ENCODE measurements around the gene CLIC1. TPM values are rescaled to one million over a fixed set of nuclear protein-coding genes. Genes with fewer than 3 reads are reported as not detected.

The CLIC1 gene
- total RNA-seq: 100 to 1,000 TPM; 502 to 513 TPM
- long read RNA-seq, transcript CLIC1-210 (7 exons, 1,098 nt): minor isoform, 6 of 516 reads
- long read RNA-seq, transcript CLIC1-208 (6 exons, 1,254 nt): major isoform, 465 of 516 reads
- long read RNA-seq, partial matches to known transcripts: 35 of 516 reads
- long read RNA-seq, other reads (novel, unspliced or antisense): 9 of 516 reads

DNA sequence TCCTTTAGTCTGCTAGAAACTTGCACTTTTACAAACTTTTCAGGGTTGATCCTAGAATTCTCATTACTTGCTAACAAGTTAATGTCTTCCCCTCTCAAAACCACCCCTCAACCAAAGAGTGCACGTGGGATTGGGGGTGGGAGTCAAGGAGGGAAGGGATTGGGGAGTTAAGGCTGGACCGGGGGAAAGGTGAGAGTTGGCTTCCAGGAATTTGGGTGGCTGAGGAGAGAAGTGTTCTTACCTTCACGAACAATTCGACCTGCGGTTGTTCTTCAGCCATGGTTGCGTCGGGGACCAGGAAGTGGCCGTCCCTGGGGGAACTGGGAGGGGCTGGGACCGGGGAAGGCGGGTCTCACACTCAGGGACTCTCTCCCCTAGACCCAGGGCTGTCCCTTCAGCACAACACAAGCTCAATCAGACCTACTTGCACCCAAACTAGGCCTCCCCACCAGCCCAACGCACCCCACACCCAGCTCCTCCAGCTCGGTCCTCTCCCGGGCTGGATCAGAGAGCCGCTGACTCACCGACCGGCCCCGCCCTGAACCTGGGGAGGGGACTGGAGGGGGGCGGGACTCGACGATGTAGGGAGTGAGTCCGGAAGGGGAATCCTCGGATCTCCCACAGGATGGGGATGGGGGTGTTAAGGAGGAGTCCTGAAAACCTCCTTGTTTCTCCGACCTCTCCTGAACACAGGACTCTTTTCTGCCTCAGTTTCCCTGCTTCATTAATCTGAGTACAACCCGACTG, at the start of gene CLIC1:
CLIC1 (minus strand) TSS at position 510 of the 747 bp plus-strand sequence; CDS start at position 280, 230 bp downstream.
- DNase-seq: peak; percentile 89 to 93
- peak; percentile 44 for ATAC-seq
- intact Hi-C loops (cut with DNase I, micrococcal nuclease): loop anchor here in 1 of 2 donors (5.0 kb wide), 1 partner anchor 96 kb away; no protein-coding TSS in a partner anchor

DNA sequence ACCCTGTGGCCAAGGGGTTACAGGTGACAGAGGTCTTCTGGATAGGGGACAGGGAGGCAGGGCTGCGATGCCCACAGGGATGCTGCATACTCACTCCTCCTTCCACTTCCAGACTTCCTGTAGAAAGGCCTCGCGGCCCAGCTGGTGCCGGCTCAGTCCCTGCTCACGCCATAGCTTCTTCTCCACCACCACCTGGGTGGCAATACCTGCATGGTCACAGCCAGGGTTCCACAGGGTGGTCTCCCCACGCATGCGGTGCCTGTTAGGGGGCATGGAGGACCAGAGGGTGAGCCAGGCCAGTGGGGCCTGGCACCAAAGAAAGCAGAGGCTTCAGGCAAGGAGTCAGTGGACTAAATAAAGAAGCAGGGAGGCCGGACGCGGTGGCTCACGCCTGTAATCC, 49.1 kb upstream of the CLIC1 start:
- DNase-seq: no peak
- no peak for ATAC-seq
- intact Hi-C loops (cut with DNase I, micrococcal nuclease): no loop called here

DNA sequence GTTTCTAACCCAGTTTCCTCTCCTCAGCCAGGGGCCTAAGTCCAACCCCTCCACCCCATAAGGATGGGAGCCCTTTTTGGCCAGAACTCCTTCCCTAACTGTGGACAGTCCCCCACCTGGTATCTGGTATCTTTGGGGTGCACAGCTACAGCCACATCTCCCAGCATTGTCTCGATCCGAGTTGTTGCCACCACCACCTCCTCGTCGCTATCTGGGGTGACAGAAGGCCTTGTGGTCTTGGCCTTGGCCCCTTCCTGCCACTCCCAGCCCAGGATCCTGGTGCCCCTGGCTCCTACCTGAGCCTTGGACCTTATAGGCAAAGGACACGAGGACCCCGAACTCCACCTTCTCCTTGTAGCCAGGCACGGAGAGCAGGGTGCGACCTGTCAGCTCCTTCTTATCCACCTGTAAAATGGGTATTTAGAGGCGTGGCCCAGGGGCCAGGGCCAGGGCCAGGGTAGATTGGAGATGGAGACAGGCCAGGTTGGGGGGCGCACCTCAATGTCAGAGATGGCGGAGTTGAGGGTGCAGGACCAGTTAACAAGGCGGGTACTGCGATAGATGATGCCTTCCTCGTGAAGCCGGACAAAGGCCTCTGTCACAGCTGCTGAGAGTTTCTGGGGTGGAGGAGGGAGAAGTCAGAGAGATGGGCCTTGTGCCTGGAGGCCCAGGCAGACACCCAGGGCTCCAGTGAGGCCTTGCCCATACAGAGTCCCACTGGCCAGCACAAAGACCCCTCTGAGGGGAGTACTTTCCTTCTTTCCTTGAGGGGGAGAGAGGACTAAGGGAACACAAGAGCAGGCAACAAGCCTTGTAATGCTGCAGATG, 48.0 kb upstream of the CLIC1 start:
- ATAC-seq: no peak
- intact Hi-C loops (cut with DNase I, micrococcal nuclease): no loop called here
- no peak for DNase-seq

DNA sequence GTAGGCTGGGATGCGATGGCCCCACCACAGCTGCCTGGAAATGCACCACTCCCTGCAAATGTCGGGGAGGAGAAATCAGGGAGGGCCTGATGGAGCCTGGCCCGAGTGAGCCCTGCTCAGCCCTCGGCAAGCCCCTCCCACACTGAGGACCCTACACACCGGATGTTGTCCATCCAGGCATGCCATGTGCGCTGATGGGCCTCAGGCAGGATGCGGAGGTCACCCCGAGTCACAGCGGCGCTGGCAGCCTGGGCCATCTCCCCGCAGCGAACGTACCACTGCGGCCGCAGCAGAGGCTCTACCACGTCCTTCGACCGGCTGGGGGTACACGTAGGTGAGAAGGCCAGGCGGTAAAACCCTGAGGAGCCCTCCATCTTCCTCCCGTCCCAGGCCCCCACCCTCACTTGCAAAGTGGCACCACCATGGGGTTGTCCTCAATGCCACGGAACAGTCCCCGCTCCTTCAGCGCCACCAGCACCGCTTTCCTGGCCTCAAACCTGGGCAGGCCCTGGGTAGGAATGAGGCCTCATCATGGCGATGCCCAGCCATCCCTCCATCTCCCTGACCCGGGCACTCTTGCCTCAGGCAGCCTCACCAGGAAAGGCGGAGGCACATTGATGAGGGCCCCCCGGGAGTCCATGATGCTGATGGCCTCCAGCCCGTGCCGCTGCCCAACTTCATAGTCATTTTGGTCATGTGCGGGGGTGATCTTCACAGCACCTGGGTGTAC, 46.0 kb upstream of the CLIC1 start:
- intact Hi-C loops (cut with DNase I, micrococcal nuclease): no loop called here
- ATAC-seq: no peak

DNA sequence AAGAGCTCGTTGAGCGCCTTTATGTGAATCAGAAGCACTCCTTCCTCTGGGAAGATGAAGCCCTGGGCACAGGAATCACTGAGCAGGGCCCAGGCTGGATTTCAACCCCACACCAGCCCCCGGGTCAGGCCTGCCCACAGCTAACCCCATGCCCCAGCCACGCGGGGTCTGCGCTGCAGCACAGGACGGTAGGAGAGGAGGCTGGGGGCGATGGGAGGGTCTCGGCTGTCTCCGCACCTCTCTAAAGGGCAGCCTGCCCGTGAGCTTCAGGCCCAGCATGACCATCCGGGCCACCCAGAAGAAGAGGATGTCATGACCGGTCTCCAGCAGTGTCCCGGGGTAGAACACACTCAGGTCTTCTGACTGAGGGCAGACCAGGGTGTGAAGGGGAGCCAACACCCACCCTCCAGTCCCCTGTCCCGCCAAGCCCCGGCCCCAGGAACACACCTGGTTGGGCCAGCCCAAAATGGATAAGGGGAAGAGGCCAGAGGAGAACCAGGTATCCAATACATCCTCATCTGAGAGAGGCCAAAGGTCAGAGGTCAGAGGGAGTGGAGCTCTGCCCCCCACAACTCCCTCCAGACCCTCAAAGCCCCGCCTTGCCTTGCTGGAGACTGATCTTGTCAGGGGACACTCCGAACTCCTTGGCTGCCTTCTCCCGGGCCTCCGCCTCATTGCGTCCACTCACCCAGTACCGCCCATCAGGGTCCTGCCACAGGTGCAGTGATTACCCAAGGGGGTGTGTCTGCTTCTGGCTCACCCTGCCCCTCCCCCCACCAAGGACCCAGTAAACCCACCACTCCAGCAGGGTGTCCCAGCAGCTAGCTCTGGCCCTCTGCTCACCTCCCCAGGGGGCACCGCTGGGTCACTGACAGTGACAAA, 45.2 kb upstream of the CLIC1 start:
- intact Hi-C loops (cut with DNase I, micrococcal nuclease): no loop called here
- no peak for DNase-seq
- ATAC-seq: no peak

More for the DNA sequence above, 46.0 kb upstream of the CLIC1 start:
- DNase-seq: no peak

DNA sequence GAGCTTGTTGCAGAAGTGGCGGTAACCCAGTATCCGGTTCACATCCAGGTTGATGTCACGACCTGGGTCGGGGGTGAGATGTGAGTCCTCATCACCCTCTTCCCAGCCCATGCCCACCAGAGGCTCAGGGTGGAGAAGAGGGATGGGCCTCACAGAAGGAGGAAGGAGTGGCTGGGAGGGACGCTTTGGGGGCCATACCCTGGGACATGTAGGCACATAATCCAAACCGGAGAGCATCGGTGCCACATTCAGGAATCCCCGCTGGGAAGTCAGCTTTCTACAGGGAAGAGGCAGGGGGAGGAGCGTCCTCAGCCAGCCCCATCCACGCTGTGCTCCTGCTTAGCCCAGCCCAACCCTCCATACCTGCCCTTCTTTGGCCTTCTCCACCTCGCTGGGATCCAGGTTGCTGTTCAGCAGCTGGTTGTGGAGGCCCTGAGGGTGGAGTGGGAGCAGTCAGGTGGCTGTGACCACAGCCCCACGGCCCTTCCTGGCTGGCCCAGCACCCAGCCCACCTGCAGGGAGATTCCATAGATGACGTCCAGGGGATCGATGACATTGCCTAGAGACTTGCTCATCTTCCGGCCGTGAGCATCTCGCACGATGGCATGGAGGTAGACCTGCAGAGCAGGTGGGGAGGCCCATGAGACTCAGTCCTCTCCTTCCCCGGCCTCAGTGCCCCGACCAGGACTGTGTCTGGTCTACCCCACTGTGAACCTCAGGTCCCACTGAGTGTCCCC, 44.3 kb upstream of the CLIC1 start:
- intact Hi-C loops (cut with DNase I, micrococcal nuclease): no loop called here
- ATAC-seq: no peak
- DNase-seq: no peak

DNA sequence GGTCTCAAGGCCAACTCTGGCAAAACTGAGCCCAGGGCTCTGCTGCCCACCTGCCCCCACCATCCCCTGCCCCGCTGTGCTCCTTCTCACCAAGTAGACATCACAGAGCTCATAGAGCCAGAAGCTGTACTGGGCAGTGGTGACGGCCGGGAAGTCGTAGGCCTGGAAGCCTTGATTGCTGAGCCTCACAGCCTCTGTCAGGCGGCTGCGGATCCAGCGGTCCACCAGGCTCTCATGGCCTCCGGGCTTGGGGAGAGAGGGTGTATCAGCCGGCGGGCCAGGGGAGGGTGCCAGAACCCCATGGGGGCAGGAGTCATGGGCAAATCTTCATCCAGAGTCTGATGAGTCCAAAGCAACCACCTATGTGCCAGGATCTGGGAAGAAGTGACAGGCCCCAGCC, 43.6 kb upstream of the CLIC1 start:
- DNase-seq (no peak), ATAC-seq (no peak)
- intact Hi-C loops (cut with DNase I, micrococcal nuclease): no loop called here

DNA sequence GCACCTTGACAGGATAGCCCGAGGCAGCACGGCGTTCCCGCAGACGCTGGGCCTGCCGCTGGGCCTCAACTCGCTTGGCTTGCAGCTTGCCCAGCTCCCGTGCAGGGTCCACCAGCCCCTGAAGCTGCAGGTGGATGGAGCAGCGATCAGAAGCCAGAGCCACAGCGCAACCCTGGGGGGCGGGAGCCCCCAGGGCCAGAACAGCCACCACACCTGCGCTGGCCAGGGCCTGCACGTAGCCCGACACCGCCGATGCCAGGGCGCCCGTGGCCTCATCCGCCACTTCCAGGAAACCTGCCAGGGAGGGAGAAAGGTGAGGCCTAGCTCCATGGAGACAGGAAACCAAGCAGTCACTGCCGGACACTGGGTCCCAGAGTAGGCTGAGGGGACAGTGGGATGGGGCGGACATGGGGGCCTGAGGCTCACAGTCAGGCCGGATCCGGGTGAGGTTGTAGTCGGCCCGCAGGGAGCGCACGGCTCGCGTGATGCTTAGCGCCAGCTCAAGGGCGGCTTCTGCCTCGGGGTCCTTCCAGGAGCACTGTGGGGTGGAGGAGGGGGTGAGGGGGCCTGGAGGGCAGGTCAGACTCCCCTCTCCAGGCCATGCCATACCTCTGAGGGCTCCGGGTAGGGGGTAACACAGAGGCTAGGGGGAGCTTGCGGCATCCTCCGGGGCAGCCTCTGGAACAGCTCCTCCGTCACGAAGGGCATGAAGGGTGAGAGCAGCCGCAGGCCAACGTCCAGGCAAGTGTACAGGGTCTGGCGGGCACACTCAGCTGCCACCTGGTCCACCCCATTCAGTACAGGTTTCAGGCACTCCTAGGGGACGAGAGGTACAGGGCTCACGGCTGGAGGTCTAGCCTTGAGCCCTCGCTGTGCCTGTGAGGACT, 42.9 kb upstream of the CLIC1 start:
- intact Hi-C loops (cut with DNase I, micrococcal nuclease): no loop called here
- DNase-seq: no peak
- ATAC-seq: no peak

DNA sequence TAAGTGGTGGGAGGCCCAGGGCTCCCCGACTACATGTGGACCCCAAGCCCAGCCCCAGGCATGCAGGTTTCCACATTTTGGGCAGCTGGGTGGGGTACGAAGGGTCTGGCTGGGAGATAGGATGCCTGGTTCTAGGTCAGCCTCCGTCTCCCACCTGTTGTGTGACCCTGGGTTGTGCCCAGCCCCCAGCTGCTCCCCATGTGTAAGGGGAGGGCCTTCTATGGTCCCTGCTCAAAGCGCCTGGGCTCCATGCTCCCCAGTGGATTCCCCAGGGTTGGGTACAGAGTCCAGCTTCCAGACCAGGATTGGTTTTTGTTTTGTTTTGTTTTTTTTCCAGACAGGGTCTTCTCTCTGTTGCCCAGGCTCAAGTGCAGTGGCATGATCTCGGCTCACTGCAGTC, 41.9 kb upstream of the CLIC1 start:
- no peak for ATAC-seq
- intact Hi-C loops (cut with DNase I, micrococcal nuclease): no loop called here
- no peak for DNase-seq

DNA sequence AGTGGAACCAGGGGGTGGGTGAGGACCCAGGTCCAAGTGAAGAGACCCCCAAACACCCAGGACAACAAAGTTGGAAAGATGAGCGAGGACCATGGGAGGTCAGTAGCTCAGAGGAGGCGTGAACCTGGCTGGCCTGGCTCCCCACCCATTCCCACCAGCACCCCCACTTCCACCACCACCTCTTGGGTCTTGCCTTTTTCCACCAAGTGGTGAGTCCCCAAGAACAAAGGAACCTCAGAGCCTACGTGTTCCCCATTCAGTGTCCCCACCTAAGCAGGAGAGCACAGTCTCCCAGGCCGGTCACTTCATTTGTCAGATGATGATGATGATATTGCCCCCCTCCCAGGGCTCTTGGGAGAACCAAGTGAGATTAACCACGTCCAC, 41.3 kb upstream of the CLIC1 start:
- intact Hi-C loops (cut with DNase I, micrococcal nuclease): no loop called here
- DNase-seq (no peak), ATAC-seq (no peak)

DNA sequence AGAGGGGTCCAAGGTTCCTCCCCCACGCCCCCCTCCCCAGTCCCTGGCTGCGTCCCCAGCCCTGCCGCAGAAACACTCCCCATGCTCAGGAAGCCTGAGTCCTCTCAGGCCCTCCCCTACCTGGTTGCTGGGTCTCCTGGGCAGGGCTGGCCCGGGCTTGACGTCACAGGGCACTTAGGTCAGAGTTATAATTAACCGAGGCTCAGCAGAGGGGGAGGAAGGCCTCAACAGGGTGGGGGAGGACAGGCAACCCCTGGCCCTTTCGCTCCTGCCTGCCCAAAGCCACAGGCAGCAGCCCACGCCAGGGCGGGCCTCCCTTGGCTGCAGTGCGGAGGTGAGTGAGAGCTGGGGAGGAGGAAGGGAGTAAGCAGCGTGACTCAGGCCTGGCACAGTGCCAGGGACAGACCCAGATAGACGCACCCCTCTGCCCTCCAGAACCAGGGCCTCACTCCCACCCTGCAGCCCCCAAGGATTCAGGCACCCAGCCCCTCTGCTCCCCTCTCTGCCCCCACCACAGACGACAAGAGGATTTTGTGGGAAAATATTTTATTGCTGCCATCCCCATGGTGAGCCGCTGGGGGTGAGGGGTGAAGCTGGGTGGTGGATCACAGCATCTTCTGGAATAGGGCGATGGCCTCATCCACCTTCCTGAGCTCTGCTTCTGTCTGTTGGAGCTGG, 40.8 kb upstream of the CLIC1 start, which contains the start of gene VWA7:
VWA7 (minus strand) TSS at position 340 of the 678 bp plus-strand sequence. CDS start 549 bp downstream, outside the sequence.
- intact Hi-C loops (cut with DNase I, micrococcal nuclease): no loop called here
- peak; percentile 75 for ATAC-seq
- DNase-seq: peak; percentile 80 to 88

DNA sequence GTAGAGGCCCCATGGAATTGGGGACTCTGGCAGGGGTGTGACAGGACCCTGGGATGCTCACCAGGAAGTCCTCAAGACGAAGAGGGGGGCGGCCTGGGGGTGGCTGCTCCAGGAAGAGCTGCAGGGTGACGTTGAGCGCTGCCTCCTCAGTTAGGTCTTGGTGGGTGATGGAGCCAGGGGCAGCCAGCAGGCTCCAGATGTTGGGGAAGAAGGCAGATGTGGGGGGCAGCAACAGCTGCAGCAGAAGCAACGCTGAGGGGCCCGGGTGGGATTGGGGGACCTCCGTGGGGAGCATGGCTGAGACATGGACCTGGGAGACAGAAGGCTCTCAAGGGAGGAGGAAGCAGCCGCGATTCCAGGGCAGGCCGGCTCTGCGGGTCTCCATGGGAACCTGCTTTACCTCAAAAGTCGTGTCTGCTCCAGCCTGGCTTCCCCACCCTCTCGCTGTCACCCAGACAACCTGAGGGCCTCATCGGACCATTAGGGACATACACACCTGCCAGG, 40.2 kb upstream of the CLIC1 start:
- intact Hi-C loops (cut with DNase I, micrococcal nuclease): no loop called here
- DNase-seq (no peak), ATAC-seq (peak; percentile 16)

DNA sequence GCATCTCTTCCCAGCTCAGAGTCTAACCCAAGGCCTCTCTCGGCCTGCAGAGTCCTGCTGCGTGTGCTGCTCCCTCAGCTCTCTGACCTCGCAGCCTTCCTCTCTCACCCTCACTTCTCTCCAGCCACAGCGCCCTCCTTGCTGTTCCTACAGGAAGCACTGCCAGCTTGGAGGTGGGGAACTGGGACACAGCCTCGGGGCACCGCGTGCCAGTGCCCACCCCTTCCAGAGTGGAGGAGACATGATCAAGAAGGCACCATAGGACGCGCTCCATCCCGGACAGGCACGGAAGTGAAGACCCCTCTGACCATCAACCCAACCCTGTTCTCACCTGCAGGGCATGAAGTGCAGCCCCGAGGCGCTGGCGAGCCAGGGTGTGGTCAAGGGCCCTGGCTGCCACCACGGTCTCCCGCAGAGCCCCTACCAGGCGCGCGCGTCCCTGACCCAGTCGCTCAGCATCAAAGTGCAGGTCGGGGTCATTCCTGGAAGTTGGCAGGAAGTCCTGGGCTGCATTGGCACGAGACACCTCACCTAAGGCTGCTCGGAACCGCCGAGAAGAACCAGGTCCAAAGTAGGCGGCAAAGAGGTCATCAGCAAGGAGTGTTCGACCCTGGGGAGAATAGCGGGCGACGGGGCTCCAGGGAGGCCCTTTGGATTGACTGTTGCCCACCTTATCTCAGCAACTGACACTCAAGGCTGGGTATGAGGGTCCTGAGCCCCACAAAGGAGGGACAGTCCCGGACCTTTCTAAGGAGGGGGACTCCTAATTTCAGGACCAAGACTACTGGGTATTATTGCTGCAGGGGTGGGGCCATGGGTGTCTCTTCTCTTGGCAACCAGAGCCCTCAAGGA, 39.5 kb upstream of the CLIC1 start:
- ATAC-seq (peak; percentile 0), DNase-seq (no peak)
- intact Hi-C loops (cut with DNase I, micrococcal nuclease): no loop called here

DNA sequence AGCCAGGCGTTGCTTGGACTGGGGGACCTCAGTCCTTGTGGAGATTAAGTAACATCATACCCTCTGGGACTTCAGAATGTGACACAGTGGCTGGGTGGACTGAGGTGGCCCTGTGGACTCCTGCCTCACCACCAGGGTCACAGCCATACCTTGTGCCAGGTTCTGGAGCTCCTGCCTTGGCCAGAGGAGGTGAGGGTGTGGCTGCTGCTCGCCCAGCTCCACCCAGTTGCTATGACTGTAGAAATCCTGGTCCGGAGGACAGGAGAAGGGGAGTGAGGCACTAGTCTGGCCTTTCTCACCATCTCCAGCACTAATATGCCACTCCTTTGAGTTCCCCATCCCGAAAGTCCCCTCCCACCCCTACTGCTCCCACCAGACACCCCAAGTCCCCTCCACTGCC, 38.9 kb upstream of the CLIC1 start:
- ATAC-seq: peak; percentile 69
- intact Hi-C loops (cut with DNase I, micrococcal nuclease): no loop called here
- peak; percentile 69 to 80 for DNase-seq

DNA sequence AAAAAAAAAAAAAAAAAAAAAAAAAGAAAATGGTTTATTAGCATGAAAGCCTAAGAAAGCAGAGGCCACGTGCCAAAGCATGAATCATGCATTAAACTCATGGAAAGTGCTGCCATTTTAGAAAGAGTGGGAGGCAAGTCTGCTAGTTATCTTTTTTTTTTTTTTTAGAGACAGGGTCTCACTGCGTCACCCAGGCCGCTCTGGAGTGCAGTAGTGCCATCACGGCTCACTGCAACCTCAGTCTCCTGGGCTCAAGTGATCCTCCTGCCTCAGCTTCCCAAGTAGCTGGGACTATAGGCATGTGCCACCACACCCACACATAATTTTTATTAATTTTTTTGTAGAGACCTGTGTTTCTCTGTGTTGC, 35.6 kb upstream of the CLIC1 start:
- ATAC-seq (no peak), DNase-seq (no peak)
- intact Hi-C loops (cut with DNase I, micrococcal nuclease): no loop called here
